GM20000 (cell line): ENCODE measurements around the gene DPP6.

ENCODE experiments used
- DNase-seq: peaks from one replicate; pipeline ENCODE4 v3.0.0; 2012; ENCODE audit warnings: low spot score
- CTCF ChIP-seq: IDR thresholded peaks from 2 replicates; pipeline ENCODE4 v1.5.1; 2012; ENCODE audit warnings: mild to moderate bottlenecking, control low read depth; ENCODE audit errors: extremely low read depth, missing control alignments

DPP6 gene

GRCh38 chr7:154613811-154614210 lies 561.6 kb downstream of the DPP6 start:
- DNase-seq = no peak
- TF ChIP-seq CTCF = no peak

- no peak for TF ChIP-seq CTCF
- DNase-seq = no peak
These were observed 568.0 kb downstream of the DPP6 start for GRCh38 chr7:154620141-154620755.

- no peak for DNase-seq
- TF ChIP-seq CTCF = no peak
These were observed 571.2 kb downstream of the DPP6 start for GRCh38 chr7:154623399-154623798.

- no peak for TF ChIP-seq CTCF
- no peak for DNase-seq
These were observed 575.6 kb downstream of the DPP6 start for GRCh38 chr7:154627646-154628290.

GRCh38 chr7:154628556-154628955 lies 576.4 kb downstream of the DPP6 start:
- no peak for TF ChIP-seq CTCF
- no peak for DNase-seq

GRCh38 chr7:154631162-154631561 lies 579.0 kb downstream of the DPP6 start:
- no peak for TF ChIP-seq CTCF
- no peak for DNase-seq

- TF ChIP-seq CTCF = no peak
- no peak for DNase-seq
These were observed 581.4 kb downstream of the DPP6 start for GRCh38 chr7:154633641-154634040.
